OCI-LY1 (cell line): ENCODE results near the gene LTBP1.

ENCODE experiments used
- H2AFZ ChIP-seq: fragments of 200-600 bp; sonication (generic), shearing (Covaris generic); 2 replicates; pipeline ENCODE4 v1.6.0; 2014; ENCODE audit warnings: antibody characterized with exemption, mild to moderate bottlenecking, low read length
- H3F3A ChIP-seq: fragments of 200-600 bp; sonication (generic), shearing (Covaris generic); 2 replicates; pipeline ENCODE4 v1.6.0; 2014; ENCODE audit warnings: mild to moderate bottlenecking, antibody characterized with exemption, low read length, moderate library complexity; ENCODE audit not compliant: insufficient read depth
- H3K27ac ChIP-seq: fragments of 200-600 bp; sonication (generic); 2 replicates; pipeline ENCODE4 v1.5.1; 2014; ENCODE audit warnings: low read length, mixed run types, mild to moderate bottlenecking, low read depth; ENCODE audit not compliant: poor library complexity, severe bottlenecking
- H3K27me3 ChIP-seq: fragments of 200-600 bp; sonication (generic); 2 replicates; pipeline ENCODE4 v1.6.0; 2014; ENCODE audit warnings: antibody characterized with exemption, mild to moderate bottlenecking, low read length, moderate library complexity; ENCODE audit not compliant: insufficient read depth
- H3K36me3 ChIP-seq: fragments of 200-600 bp; sonication (generic); 2 replicates; pipeline ENCODE4 v1.6.1; 2014; ENCODE audit warnings: mild to moderate bottlenecking, antibody characterized with exemption, low read length, moderate library complexity, mixed read lengths; ENCODE audit not compliant: insufficient read depth
- H3K4me1 ChIP-seq: fragments of 200-600 bp; sonication (generic); 2 replicates; pipeline ENCODE4 v1.5.1; 2014; ENCODE audit warnings: mild to moderate bottlenecking, low read length, moderate library complexity; ENCODE audit not compliant: insufficient read depth, severe bottlenecking
- H3K4me2 ChIP-seq: fragments of 200-600 bp; sonication (generic), shearing (Covaris generic); 2 replicates; pipeline ENCODE4 v1.6.1; 2014; ENCODE audit warnings: low read length
- H3K4me3 ChIP-seq: fragments of 200-600 bp; sonication (generic); 2 replicates; pipeline ENCODE4 v1.5.1; 2014; ENCODE audit warnings: low read length, low read depth, mild to moderate bottlenecking, mixed read lengths; ENCODE audit not compliant: poor library complexity, severe bottlenecking
- H3K79me2 ChIP-seq: fragments of 200-600 bp; shearing (Covaris generic); 2 replicates; pipeline ENCODE4 v1.6.1; 2016; ENCODE audit warnings: mixed run types, low read length, mixed read lengths; ENCODE audit not compliant: insufficient read depth
- H3K9ac ChIP-seq: fragments of 200-600 bp; sonication (generic), shearing (Covaris generic); 2 replicates; pipeline ENCODE4 v1.6.1; 2014; ENCODE audit warnings: mild to moderate bottlenecking, low read length, mixed read lengths
- H3K9me2 ChIP-seq: fragments of 200-600 bp; sonication (generic), shearing (Covaris generic); 2 replicates; pipeline ENCODE4 v1.6.1; 2014; ENCODE audit warnings: low read depth, mild to moderate bottlenecking, low read length, mixed read lengths
- H3K9me3 ChIP-seq: fragments of 200-600 bp; shearing (Covaris generic); 2 replicates; pipeline ENCODE4 v1.6.1; 2014; ENCODE audit warnings: low read length, mixed read lengths
- H4K20me1 ChIP-seq: fragments of 200-600 bp; sonication (generic), shearing (Covaris generic); 2 replicates; pipeline ENCODE4 v1.6.0; 2016; ENCODE audit warnings: mild to moderate bottlenecking, low read length; ENCODE audit not compliant: insufficient read depth
- EZH2 ChIP-seq: fragments of 200-600 bp; sonication (generic), shearing (Covaris generic); IDR thresholded peaks from 2 replicates; pipeline ENCODE4 v1.8.0; 2017; ENCODE audit warnings: borderline replicate concordance, mixed run types, mild to moderate bottlenecking, antibody characterized with exemption, low read length, moderate library complexity, mixed read lengths
- TF ChIP-seq, protein P1 (sequence below): fragments of 200-600 bp; sonication (generic), shearing (Covaris generic); IDR thresholded peaks from 2 replicates; pipeline ENCODE4 v1.5.1; 2017; ENCODE audit warnings: mild to moderate bottlenecking, antibody characterized with exemption, low read length, moderate library complexity, mixed read lengths

LTBP1 gene

GRCh38 chr2:33116799-33117198 lies 170.0 kb downstream of the LTBP1 start:
- no peak overlapping the region for H3K27ac ChIP-seq
- H3K27me3 ChIP-seq = no peaks in the 10 kb centered on the region
- peaks cover 98% of the 10 kb centered on the region for H3K36me3 ChIP-seq
- no peak overlapping the region for H2AFZ ChIP-seq
- no peaks in the 10 kb centered on the region for H4K20me1 ChIP-seq
- no peak for TF ChIP-seq EZH2
- TF ChIP-seq, protein P1, sequence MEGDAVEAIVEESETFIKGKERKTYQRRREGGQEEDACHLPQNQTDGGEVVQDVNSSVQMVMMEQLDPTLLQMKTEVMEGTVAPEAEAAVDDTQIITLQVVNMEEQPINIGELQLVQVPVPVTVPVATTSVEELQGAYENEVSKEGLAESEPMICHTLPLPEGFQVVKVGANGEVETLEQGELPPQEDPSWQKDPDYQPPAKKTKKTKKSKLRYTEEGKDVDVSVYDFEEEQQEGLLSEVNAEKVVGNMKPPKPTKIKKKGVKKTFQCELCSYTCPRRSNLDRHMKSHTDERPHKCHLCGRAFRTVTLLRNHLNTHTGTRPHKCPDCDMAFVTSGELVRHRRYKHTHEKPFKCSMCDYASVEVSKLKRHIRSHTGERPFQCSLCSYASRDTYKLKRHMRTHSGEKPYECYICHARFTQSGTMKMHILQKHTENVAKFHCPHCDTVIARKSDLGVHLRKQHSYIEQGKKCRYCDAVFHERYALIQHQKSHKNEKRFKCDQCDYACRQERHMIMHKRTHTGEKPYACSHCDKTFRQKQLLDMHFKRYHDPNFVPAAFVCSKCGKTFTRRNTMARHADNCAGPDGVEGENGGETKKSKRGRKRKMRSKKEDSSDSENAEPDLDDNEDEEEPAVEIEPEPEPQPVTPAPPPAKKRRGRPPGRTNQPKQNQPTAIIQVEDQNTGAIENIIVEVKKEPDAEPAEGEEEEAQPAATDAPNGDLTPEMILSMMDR = no peak
- H3K4me3 ChIP-seq = no peak overlapping the region
- no peaks in the 10 kb centered on the region for H3K4me1 ChIP-seq
- no peaks in the 10 kb centered on the region for H3K9me2 ChIP-seq
- H3K9me3 ChIP-seq = no peaks in the 10 kb centered on the region
- no peak overlapping the region for H3K4me2 ChIP-seq
- no peak overlapping the region for H3K9ac ChIP-seq
- no peaks in the 10 kb centered on the region for H3K79me2 ChIP-seq
- H3F3A ChIP-seq = no peaks in the 10 kb centered on the region

GRCh38 chr2:33118651-33119050 lies 171.9 kb downstream of the LTBP1 start:
- H3K4me2 ChIP-seq = no peak overlapping the region

GRCh38 chr2:33121416-33121815 lies 174.7 kb downstream of the LTBP1 start:
- H3K27me3 ChIP-seq = no peaks in the 10 kb centered on the region
- TF ChIP-seq EZH2 = no peak
- TF ChIP-seq, protein P1 = no peak
- H2AFZ ChIP-seq = no peak overlapping the region
- H3K4me2 ChIP-seq = no peak overlapping the region
- H4K20me1 ChIP-seq = no peaks in the 10 kb centered on the region
- no peaks in the 10 kb centered on the region for H3K79me2 ChIP-seq
- no peak overlapping the region for H3K27ac ChIP-seq
- H3K9ac ChIP-seq = no peak overlapping the region
- H3K4me3 ChIP-seq = no peak overlapping the region
- H3K4me1 ChIP-seq = no peaks in the 10 kb centered on the region
- H3K36me3 ChIP-seq = peaks cover 86% of the 10 kb centered on the region
- H3K9me3 ChIP-seq = no peaks in the 10 kb centered on the region
- H3F3A ChIP-seq = no peaks in the 10 kb centered on the region
- H3K9me2 ChIP-seq = no peaks in the 10 kb centered on the region

More at GRCh38 chr2:33118651-33119050, 171.9 kb downstream of the LTBP1 start:
- TF ChIP-seq, protein P1 = no peak
- TF ChIP-seq EZH2 = no peak
- Histone ChIP-seq H3K27ac (no peak overlapping the region), H3K79me2 (no peaks in the 10 kb centered on the region), H3K4me3 (no peak overlapping the region), H3K9me3 (no peaks in the 10 kb centered on the region), H2AFZ (no peak overlapping the region), H3F3A (no peaks in the 10 kb centered on the region), H4K20me1 (no peaks in the 10 kb centered on the region), H3K9ac (no peak overlapping the region), H3K27me3 (no peaks in the 10 kb centered on the region), H3K36me3 (peaks cover 98% of the 10 kb centered on the region), H3K9me2 (no peaks in the 10 kb centered on the region), H3K4me1 (no peaks in the 10 kb centered on the region)
